Mucosa of gallbladder (tissue), 1 donor: ENCODE results near the gene PREX1. TPM values are rescaled to one million over a fixed set of nuclear protein-coding genes. Genes with fewer than 3 reads are reported as not detected.

Source experiments
- DNase-seq: peaks from one replicate; pipeline ENCODE4 v3.0.0-alpha.2; 2020; ENCODE audit warnings: low spot score
- total RNA-seq: library from RNA; stranded (reverse); gene quantifications from one replicate; pipeline ENCODE4 v1.2.1, GENCODE V29; 2021
- donor health status: DM: no; HTN: no; CAD: no.

Gene PREX1
- total RNA-seq, 1 donor from 2014 or later = 29.8 TPM

DNA sequence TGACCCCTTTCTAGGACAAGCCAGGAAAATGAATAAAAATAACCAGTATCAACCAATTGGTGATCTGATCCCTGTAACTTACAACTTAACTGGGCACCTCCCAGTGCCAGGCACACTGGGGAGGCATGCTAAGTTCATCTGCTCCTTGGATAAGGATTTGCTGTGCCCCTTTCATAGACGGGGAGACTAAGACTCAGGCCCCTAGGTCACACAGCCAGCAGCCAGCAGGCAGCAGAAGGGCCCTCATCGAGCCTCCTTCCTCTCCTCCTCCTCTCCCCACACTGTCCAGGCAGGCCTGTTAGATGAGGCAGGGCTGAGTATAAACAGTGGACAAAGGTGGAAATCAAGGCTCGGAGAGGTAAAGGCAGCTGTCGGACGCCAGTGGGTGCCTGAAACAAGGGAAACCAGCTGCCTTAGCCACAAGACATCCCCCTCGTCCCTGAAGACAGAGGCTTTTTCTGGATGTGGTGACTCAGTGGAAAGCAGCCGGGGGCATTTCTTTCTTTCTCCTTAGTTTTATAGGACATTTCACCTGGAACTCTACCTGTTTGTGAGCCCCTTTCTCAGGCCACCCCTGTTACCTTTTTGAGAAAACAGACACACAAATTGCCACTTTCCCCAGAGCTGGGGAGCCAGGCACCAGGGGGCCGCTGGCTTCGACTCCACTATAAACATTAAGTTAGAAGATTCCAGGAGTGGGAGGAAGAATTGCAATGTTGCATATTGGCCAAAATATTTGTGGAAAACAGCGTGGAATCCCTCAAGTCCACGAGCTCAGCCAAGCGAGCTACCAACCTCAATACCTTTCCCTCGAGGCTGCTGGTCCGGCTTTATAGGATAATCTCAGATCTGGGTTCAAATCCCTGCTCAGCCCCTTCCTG is 166.0 kb downstream of the PREX1 start:
- DNase-seq = no peak

DNA sequence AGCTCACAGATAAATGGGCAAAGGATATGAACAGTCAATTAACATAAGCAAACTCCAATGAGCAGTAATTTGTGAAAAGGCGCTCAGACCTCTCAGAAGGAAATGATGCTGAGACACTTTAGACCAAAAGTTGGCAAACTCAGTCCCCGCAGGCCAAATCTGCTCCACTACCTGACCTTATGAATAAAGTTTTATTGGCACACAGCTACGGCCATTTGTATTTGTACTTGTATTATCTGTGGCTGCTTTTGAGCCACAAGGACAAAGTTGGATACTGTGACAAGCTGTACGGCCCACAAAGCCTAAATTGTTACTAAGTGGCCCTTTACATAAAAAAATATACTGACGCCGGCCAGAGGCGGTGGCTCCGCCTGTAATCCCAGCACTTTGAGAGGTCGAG is 167.0 kb downstream of the PREX1 start:
- DNase-seq = no peak

DNA sequence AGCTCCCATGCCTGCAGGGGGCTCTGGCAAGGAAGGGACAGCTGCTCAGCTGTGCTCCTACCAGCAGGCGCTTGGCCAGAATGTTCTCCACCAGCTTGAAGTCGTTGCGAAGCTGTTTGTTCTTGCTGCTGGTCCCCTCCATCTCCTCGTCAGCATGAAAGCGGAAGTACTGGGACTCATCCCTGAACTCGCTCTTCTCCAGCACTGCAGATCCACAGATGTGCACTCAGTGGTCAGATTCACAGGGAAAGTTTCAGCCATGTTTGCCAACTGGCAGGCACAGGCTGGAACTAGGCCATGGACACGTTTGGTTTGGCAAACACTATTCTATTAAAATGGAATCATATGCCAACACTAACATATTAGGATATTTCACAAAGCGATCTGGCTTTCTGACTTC is 167.9 kb downstream of the PREX1 start:
- DNase-seq = no peak

DNA sequence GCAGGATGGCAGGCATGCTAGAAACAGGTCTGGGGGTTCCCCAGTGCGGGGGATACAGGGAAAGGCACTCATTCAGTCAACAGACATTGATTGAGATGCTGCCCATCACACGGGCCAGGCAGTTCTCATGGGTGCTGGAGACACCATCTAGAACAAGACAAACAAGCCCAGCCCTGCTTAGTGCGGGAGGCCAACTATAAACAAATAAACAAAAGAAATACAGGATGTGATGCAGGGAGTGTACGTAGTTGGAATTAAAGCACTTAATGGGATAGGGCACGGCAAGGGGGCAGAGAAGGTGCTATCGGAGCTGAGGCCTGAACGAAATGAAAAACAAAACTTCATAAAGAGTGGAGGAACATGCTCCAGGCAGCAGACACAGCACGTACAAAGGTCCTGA is 169.3 kb downstream of the PREX1 start:
- no peak for DNase-seq

DNA sequence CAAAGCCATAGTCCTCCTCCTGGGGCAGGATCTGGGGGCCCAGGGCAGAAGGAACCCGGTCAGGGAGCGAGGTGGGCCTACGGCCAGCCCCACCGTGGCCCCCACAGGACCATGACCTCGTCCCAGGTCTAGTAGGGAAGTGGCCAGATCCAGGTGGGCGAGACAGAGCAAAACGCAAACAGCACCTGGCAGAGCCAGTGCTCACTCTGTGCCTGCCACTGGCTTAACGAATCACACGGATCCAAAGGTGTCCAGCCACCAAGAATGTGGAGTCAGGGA is 169.7 kb downstream of the PREX1 start:
- no peak for DNase-seq

DNA sequence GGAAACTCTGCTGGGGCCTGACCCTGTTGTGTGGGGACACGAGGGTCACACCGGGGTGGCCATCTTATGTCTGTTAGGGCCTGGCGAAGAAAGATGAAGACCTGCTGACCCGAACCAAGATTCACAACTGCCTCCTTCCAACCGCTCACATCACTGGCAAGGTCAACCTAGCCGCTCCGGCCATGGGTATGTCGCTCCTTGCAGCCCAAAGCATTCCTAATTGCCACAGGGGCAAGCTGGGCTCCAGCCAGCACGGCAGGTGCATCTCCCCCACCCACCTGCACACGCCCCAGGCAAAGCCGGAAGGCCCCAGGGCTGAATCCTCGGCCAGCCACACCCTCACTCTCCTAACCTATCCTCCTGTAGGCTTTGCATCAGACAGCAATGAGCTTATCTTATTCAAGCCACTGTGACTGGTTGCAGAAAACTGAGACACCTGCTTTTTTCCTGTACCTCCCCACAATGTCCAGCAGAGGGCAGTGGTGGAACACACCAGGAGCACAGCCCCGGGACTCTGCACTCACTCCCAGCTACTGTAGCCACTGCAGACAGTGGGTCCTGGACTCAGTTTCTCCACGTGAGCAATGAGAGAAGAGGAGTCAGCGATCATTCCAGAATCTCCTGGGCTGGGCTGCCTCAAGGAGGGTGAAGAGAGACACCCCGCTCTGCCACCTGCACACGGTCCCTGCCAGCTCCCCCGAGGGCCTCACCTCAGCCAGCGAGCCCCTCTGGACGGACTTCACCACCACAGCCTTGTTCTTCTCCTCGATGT is 170.2 kb downstream of the PREX1 start:
- peak; percentile 76 for DNase-seq

DNA sequence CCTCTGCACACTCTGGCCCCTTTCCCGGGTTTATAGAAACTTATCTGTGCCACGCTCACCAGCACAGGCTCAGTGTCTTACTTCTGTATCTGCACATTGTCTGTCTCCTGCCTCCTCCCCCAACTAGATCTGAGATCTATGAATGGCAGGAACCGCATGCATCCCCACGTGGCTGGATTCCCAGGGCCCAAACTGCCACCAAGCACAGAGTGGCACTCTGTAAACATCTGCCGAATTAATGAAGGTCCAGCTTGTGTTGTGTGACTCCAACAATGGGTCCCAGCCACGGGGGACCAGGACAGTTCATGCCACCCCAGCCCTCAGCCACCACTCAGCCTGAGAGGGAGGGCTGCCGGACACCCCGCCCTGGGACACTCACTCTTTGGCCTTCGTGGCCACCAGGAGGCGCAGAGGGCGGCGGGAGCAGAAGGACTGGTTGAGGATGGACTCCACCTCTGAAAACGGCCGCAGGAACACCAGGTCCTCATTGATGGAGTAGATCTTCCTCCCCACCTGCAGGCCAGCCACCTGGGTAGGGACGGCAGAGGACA is 171.1 kb downstream of the PREX1 start:
- no peak for DNase-seq

DNA sequence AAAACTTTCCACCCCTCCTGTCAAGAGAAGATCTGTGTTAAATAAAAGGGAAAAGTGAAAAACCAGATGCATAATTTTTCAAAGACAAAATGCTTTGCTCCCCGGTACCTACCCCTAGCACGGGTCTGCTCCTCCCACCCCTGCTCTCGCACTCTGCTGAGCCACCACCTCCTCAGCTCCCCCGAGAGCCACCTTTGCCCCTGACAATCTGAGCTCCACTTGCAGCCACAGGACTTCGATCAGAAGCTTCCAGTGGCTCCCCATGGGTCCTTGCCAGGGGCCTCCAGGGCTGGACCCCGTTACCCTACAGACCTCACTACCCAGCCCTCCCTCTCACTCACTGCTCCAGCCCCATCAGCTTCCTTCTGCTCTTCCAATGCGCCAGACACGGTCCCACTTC is 171.7 kb downstream of the PREX1 start:
- no peak for DNase-seq

DNA sequence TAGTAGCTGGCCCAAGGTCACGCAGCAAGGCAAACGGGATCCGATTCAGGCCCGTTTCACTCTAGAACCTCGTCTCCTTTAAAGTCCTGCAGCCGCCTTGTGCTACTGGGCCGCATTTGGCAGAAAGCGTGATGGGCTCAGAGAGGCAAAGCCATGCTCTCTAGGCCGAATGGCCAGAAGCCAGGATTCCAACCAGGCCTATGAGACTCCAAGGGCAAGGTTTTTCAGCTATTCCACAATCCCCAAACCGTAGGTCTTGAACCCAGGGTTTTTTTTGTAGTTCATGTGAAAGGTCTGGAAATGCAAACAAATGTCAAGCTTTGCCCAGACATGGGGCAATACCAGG is 174.1 kb downstream of the PREX1 start:
- no peak for DNase-seq

DNA sequence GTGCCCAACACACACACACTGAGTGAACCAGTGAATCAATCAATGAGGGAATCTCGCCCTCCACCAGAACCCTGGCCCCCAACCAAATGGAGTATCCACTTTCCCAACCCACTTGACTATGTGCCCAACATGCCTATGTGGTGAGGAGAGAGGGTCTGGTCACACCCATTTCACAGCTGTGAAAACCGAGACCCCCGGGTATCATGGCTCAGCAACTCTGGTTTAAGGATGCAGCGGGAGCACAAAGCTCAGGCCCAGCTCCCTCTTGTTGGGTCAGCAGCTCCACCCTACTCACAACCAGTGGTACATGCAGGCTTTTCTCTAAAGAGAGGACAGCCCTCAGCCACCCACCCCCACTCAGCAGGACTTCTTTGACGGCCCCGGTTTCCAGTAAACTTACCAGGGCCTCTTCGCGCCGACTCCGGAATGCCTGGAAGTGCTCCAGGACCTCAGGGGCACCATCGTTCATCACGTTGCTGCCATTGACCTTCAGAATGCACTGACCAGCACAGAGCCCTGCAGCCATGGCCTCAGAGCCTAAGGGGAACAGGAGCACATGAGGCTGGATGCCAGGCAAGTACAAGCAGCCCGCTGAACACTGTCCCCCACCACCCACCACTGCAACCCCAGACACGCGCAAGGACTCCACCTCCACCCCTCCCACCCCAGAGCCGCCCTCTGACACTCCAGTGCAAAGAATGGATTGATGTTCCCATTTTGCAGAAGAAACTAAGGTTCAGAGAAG is 174.7 kb downstream of the PREX1 start:
- no peak for DNase-seq

DNA sequence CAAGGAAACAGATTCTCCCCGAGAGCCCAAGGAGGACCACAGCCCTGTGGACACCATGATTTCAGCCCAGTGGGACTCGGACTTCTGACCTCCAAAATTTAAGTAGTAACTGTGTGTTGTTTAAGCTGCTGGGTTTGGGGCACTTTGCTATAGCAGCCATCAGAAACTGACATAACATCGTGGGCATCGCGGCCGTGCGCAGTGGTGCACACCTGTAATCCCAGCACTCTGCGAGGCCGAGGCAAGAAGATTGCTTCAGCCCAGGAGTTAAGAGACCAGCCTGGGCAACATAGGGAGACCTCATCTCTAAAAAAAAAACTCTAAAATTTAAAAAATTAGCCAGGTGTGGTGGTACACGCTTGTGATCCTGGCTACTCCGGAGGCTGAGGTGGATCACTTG is 175.8 kb downstream of the PREX1 start:
- DNase-seq = no peak

DNA sequence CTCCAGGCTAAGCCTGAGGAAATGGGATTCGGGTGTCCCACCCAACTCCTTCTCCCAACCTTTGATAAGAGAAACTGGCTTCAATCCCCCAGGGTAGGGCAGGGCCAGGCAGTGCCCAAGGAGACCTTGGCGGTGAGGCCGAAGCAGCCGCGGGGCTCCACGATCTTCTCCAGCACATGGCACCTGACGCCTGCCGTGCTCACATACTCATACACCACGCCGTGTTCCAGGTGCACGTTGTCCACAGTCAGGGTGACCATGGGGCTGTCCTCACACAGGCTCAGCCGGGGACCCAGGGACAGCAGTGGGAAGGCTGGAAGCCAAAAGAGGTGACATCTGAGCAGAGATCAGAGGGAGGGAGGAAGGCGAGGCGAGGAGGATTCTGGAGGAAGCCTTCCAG is 176.5 kb downstream of the PREX1 start:
- no peak for DNase-seq

DNA sequence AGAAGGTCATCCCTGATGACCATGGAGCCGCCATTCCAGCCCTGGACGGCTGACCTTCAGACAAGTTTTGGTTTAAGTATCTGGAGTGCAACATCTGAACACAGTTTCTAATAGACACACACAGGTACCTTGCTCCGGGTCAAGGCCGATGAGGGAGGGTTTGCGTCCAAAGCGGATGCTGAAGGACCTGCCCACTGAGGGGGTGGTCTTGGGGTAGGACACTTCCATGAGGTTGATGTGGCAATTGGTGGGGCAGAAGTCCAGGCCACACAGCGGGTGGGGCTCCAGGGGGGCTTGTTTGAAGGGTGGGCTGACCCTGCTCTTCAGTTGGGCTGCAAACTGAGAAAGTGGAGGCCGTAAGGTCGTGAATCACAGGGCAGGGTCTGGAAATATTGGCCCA is 177.9 kb downstream of the PREX1 start:
- DNase-seq = no peak

DNA sequence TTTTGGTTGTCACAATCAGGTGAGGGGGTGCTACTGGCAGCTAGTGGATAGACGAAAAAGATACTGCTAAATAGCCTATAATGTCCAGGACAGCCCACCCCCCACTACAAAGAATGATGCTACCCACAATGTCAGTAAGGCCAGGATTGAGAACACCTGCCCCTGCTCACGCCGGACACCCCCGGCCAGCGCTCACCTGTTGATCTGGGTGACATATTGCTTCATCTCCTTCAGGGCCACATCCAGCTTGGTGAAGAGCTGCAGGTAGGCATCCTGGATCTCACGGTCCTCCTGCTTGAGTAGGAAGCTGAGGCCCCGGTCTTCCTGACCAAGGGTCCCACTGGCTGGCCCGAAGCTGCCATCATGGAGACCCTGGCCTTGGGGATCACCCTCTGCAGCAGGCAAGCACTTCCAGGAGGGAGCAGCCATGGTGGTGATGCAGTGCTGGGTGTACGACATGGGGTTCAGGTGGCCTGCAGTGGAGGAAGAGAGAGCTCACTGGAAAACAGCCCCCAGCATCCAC is 178.6 kb downstream of the PREX1 start:
- DNase-seq = no peak

DNA sequence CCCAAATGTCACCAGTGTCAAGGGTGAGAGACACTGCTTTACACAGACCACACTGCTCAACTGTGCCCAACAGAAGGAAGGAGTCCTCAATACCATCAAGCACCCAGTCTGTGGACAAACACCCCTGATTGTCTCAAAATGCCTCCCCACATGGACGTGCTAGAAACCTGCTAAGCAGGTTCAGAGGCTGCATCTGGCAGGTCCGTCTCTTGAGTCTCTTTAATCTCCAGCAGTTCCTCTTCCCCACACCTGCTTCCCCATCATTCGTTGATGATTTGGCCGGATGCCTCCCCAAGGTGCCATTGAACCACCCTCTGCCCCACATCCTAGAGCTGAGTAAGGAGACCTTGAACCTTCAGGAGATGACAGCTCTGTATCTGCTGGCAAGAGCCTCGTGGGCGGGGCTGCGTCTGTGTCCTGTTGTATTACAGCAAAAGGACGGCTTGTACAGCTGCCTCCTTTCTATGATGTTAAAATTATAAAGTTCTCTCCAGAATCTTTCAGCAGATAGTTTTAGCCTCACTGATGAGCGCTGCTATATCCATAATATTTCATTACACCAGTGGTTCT is 179.2 kb downstream of the PREX1 start:
- no peak for DNase-seq

DNA sequence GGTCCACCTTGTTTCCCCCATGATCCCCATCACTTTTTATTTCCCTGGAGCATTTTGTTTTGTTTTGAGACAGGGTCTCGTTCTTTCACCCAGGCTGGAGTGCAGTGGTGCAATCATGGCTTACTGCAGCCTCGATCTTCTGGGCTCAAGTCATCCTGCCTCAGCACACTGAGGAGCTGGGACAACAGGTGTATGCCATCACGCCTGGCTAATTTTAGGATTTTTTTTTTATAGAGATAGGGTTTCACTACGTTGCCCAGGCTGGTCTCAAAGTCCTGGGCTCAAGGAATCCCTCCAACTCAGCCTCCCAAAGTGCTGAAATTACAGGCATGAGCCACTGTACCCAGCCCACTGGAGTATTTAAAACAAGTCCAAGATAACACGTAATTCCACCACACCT is 179.9 kb downstream of the PREX1 start:
- no peak for DNase-seq

DNA sequence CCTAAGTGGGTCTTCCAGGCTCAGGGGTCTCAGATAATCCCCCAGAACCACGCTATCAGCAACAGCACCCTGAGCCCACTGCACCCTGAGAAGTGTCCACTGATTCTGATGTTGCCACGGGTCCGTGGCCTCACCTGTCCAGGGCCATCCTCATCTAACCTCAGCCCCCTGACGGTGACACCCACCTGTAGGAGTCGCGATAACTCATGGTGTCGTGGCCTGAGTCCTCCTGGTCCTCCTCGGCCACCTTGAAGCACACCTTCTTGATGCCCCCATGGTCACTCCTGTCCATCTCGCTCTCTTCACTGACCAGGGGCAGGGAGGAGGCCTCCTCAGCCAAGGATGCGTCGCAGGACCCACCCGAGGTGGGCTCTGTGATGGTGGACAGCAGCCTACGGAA is 182.1 kb downstream of the PREX1 start:
- DNase-seq = no peak

DNA sequence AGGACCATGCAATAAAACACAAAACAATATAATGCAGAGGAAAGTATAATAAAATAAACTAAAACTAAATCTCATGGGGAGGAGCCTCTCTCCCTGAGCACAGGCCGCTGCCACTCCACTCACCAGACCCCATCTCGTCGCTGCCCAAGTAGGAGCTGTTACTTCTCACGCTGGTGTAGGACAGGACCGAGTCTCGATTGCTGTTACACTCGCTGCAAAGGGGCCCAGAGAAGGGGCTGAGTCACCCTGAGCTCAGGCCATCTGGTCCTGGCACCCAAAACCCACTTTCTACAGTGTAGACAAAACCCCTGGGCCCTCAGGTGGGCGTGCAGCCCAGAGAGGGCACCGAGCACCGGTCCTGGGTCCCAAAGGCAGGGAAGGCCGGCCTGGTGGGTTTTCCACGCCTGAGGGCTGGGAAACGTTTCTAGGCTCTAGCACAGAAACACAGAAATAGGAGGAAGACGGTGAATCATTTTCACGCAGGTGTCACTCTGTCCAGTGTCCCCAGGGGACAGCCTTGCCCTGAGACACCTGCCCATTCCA is 183.4 kb downstream of the PREX1 start:
- no peak for DNase-seq

DNA sequence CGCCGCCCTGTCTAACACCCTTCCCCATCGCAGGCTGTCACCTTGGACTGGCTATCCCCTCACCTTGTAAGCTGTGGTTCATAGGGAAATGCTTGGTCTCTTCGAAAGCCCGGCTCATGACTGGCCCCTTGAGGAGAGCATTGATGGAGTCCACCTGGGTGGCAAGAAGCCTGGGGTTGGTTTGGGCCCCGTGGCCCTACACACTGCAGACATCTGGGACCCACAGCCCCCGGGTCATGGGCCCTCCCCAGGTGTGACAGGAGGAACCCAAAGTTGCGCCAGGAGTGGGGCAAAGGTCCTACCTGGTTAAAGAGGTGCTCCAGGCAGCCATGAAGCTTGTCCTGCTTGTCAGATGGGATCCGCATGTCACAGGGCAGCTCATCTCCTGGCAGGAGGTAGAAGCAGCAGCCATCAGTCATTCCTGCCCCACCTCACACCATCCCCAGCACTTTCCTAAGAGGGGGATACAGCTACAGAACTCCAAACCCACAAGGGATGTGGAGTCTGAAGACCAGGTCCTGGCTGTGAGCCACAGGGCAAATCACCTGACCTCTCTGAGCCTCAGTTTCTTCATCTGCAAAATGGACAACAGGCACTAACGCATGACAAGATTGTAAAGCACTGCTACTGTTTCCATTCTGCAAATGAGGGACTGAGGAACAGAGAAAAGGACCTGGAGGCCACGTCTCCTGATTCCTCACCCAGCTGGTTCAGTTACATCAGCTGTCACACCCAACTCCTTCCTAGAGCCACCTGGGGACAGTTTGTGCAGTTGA is 185.5 kb downstream of the PREX1 start:
- DNase-seq = no peak

DNA sequence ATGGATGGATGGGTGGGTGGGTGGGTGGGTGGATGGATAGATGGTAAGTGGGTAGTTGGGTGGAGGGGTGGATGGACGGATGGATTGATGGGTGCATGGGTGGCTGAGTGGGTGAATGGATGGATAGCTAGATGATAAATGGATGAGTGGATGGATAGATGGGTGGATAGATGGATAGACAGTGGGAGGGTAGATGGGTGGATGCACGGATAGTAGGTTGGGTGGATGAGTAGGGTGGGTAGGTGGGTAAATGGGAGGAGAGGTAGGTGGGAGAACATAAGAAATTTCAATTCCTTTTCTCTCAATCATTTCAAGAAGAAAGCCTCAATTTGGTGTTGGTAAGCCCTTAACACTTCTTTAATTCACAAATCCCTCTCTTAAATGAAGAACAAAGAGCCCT is 186.9 kb downstream of the PREX1 start:
- DNase-seq = no peak

DNA sequence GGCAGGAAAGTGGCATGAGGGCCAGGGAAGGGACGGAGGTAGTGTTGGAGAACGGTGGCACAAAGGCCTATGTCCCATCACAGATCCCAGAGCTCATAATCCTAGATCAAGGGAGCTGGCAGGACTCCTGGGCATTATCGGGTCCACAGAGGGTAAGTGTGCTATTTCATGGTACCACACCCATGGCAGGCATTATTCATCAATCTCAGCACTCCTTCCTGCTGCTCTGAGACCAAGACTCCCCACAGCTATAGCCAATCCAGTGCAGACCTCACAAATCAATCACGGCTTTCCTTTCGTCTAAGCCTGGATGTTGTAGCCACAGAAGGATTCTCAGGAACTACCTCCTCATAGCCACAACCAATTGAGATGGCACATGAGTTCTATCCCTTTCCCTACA is 187.9 kb downstream of the PREX1 start:
- DNase-seq = no peak
